ENCODE measurements around the gene ARL17B.
"Not testable (repeated sequence)": the region's sequence is repeated elsewhere in the genome, so short reads cannot be mapped to it uniquely, and the experiment has no call there.

DNA sequence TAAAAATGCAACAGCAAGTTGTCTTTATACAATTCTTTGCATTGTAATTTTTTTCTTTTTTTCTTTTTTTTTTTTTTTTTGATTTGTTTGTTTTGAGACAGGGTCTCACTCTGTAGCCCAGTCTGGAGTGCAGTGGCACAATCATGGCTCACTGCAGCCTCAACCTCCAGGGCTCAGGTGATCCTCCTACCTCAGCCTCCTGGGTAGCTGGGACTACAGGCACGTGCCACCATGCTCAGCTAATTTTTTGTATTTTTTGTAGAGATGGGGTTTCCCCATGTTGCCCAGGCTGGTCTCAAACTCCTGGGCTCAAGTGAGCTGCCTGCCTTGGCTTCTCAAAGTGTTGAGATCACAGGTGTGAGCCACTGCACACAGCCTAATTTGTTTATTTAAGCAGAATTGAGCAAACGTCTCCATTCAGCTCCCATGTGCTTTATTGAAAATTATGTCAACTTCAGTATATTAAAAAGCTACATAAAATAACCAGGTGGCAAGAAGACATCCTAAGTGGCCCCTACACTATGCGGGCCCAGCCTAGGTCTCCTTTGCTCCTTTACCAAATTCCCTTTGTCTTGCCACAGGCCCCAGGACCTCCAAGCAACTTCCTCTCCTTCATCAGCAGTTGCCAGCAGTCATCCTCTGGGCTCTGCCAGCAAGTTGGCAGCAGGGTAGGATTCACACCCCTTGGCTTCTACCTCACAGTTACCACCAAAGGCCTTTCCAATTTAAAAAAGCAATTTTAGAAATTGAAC lies 84.7 kb downstream of the ARL17B start:
- TF ChIP-seq EP300, POLR2AphosphoS5, POLR2A (IDR thresholded peaks at IDR 0.05): not testable (repeated sequence)
- TF ChIP-seq, protein P1, sequence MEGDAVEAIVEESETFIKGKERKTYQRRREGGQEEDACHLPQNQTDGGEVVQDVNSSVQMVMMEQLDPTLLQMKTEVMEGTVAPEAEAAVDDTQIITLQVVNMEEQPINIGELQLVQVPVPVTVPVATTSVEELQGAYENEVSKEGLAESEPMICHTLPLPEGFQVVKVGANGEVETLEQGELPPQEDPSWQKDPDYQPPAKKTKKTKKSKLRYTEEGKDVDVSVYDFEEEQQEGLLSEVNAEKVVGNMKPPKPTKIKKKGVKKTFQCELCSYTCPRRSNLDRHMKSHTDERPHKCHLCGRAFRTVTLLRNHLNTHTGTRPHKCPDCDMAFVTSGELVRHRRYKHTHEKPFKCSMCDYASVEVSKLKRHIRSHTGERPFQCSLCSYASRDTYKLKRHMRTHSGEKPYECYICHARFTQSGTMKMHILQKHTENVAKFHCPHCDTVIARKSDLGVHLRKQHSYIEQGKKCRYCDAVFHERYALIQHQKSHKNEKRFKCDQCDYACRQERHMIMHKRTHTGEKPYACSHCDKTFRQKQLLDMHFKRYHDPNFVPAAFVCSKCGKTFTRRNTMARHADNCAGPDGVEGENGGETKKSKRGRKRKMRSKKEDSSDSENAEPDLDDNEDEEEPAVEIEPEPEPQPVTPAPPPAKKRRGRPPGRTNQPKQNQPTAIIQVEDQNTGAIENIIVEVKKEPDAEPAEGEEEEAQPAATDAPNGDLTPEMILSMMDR (IDR thresholded peaks at IDR 0.05) = not testable (repeated sequence)

Data from upper lobe of left lung (tissue), 4 donors.